GM19372 (cell line): Measurements from ENCODE around the gene DNAH17.

Experiments
- ATAC-seq: cut with Tn5 transposase; IDR thresholded peaks from one replicate; pipeline ENCODE4 v1.9.1; 2021; ENCODE audit warnings: mild to moderate bottlenecking, low read depth, moderate library complexity; ENCODE audit not compliant: unreplicated experiment

Gene DNAH17

DNA sequence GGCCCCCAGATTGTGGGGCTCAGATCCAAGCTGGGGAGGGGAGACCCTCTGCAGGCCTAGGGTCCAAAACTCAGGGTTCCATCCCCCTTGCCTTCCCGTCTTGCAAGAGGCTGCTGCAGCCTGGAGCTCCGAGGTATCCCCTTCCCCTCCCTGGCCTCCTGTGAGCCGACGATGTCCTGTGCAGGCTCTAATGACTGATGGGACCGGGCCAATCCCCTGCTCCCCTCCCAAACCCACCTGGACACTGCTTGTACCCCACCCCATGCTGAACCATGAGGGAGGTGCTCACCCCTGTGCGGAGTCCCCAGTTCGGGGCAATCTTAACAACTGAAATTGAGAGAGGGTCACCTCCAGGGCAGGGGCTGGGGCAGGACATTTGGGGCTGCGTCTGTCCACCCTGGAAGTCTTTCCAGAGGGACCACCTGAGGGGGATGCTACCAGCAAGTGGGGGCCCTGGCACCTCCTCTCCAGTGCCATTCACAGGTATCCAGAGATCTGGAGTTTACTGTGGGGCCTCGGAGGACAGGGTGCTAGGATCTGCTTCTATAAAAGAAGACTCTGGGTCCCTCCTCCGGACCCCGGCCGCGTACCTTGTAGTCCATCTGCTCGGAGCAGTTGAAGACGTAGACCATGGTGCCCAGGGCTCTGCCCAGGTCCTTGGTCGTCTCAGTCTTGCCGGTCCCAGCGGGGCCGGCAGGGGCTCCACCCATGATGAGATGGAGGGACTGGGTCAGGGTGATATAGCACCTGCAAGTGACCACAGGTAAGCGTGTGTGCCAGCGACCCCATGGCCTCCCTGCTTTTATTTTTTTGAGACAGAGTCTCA is 77.3 kb downstream of the DNAH17 start:
- no peak for ATAC-seq

DNA sequence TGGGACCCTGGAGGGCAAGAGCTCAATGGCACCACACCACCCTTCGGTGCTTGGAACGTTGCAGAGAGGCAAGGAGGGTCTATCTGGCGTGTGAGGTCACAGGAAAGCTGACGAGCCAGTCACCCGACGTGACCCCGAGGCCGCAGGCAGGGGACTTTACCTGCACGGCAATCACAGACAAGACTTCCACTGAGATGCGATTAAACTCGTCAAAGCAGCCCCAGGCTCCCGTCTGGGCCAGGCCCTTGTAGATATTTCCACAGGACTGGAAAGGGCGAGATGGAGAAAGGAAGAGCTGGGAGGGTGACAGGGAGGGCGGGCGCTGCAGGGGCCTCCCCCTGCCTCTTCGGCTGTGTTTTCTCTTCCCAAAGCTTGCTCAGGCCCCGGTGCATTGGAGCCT is 78.3 kb downstream of the DNAH17 start:
- ATAC-seq = no peak

DNA sequence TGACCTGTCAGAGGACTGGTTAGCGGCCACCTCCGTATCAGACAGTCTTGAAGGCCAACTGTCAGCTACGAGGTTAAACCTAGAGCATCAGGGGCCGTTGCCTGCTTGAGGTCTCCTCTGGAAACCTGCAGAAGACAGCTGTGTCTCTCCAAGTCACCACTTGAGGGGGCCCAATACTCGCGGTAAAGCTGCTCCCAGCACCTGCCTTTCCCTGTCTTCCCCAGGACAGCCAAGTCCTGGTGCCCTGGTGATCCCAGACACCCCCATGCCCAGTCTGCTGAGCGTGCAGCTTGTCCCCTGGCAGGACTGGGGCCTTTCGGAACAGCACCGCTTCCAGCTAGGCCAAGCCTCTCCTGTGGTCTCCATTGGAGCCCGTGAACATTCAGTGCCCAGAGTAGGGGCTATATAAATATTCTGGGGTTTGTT is 80.1 kb downstream of the DNAH17 start:
- no peak for ATAC-seq

DNA sequence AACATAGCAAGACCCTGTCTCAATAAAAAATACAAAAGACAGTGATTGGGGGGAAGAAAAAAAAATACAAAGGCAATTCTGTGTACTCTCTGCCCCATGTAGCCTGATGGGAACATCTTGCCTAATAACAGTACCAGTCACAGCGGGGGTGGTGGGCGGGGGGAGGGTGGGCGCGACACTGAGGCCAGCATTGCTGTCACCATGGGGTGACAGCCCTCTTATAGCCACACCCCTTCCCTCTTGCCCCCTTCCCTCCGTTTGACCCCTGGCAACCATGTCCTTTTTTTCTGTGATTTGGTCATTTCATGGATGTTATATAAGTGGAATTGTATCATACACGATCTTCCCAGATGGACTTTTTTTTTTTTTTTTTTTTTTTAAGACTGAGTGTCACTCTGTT is 80.9 kb downstream of the DNAH17 start:
- ATAC-seq = no peak

DNA sequence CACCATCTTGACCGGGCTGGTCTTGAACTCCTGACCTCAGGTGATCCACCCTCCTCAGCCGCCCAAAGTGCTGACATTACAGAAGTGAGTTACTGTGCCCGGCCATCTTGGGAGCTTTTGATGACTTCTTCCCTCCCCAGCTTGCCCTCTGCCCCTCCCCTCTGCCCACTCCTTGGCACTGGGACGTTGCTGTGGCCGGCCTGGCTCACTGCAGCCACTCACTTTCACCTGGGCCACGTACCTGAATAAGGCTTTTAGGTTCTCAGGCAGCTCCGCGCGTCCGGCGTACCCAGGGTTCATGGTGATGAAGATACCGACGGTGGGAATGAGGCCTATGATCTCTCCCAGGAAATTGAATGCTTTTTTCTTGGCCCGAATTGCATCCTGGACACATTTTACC is 81.6 kb downstream of the DNAH17 start:
- ATAC-seq = no peak

DNA sequence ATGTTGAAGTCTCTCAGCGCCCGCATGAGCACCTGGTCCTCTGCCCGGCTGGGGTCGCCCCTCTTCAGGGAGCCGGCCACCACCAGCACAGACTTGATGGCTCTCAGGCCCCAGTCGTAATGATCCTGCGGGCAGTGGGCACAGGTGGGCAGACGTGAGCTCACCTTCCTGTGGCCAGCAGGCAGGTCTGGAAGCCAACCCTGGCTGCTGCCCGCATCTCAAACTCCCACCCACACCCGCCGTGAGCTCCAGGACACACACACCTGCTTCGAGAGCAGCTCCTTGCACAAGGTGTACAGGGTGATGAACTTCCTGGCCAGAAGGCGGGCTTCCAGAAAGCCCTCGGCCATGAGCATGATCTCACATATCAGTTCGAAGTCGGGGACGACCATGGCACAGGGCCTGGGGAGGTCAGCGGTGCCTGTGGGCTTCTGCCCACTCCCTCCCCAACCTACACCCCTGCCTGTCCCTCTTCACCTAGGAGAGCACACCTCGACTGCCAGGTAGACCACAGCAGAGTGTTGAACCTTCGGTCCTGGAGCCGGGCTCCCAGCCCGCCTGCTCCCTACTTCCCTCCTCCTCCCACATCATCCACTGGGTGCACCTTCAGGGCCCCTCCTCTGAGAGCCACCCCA is 82.4 kb downstream of the DNAH17 start:
- no peak for ATAC-seq

DNA sequence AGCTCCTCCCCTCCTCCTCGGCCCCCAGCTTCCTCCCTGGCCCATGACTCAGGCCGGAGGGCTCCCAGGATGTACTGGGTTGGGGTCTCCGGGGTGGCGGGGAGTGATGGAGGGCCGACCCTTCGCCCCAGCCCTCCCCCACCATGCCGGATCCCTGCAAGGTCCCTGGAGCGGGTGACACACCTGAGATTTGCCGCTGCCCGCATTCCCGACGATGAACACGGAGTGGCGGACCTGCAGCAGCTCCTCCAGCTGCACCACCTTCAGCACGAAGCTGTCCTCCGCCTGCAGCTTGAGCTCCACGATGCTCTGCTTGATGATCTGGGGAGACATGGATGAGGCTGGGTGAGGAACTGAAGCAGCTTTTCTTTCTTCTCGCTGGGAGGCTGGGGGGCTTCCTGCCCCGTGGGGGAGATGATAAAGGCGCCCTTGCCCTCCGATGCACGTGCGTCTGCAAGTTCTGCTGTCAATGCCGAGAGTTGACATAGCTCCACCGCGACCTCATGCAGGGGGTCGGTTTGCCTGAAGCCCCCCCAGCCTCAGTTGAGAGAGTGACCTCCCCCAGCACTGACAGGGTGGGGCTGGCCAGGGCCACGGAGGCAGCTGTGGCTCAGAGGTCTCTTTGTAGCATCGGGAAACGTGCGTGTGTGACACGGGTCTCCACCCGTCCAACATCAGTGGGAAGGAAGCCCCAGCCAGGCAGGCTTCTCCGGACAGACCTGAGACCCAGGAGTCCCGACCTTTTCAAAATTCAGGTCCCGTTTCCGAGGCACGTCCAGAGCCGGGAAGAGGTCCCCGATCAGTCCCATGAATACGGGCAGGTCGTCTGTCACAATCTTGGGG is 83.1 kb downstream of the DNAH17 start:
- no peak for ATAC-seq

DNA sequence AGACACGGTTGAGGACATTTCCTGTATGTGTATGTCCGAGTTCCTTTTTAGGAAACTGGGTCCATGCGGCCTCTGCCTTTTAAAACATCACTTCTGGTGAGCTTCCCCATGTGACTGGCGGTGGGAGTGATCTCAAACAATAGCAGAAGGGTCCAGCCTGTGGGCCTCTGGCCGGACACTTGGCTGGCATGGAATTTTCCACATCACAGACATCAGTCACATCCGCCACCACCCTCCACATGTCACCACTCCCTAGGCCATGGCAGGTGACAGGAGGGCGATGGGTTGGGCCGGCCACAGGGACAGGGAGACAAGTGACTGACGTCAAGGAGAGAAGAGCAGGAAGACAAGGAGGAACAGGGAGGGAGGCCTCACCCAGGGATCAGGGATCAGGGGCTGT is 83.7 kb downstream of the DNAH17 start:
- ATAC-seq = no peak

DNA sequence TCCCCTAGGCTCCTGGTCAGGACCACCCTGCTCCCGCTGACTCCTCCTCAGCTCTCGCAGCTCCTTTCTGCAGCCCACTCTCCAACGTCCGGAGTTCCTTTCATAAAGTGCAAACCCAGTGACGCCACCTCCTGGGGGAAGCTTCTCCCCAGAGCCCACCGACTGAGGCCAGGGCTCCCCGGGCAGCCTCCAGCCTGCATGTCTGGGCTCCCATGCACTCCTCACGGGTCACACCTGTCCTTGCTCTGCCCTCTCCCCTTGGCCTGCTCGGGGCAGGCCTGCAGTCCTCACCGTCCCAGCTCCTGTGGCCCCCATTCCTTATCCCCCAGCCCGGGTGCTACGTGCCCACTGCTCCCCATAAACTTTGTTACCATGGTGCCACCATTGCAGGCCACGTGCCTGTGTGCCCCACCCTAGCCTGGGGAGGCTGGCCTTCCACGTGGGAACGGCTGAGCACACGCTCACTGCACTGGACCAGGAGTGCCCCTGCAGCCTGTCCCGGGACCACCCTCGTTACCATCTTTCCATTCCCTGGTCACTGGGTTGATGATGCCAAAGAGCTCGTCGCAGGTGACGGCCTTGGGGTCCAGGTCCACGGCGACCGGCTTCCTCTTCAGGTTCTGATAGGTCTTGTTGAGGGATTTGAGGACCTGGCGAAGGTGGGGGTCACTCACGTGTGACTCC is 84.9 kb downstream of the DNAH17 start:
- no peak for ATAC-seq

DNA sequence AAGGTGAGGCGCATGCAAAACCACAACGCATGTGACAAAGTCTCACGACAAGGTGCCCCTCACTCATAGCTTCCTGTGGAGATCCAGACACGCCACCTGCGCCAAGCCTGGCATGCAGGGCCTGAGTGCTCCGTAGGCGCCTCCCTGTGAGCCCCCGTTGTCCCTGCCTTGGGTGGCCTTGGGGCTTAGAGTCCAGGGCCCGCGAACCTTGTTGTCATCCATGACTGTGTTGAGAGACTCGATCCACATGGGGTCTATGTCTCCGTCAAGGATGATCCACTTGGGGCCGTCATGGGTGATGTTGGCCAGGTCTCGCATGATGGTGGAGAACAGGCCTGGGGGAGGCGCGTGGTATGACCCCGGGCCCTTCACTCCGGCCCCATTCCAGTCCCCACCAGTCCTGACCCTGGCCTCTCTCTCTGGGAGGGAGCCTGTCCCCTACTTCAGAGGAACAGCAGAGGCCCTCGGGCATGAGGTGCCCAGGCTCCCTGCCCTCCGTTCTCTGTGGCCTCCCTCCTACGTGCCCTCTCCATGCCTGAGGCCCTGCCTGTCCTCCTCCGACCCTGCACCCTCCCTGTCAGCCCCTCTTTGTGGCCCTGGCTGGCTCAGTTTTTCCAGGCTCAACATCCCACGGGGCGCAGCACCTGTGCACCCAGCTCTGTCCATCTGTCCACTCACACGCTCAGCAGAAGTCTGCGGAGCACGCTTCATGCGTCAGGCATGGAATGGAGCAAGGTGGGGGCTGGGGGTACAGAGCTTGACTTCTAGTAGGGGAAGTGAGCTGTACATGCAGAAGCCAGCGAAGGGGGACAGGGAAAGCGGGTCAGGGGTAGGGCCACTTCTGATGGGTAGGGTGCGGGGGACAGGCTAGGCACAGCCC is 85.7 kb downstream of the DNAH17 start:
- ATAC-seq = no peak

DNA sequence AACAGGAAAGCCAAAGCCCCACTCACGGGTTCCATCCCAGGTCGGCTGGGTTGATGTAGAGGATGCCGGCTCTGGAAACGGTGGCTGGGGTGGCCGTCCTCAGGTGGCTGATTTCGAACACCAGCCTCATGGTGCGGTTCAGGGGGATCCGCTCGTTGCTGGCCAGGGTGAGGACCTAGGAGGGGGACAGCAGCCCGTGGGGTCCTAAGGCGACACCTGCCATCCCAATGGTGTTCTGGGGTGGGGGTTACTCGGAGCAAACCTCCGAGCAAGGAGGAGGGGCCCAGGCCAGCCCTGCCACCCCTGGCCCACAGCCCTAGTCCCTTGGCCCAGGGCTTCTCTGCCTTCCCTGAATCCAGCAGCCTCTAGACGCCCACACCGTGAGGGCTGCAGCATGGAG is 86.5 kb downstream of the DNAH17 start:
- no peak for ATAC-seq

DNA sequence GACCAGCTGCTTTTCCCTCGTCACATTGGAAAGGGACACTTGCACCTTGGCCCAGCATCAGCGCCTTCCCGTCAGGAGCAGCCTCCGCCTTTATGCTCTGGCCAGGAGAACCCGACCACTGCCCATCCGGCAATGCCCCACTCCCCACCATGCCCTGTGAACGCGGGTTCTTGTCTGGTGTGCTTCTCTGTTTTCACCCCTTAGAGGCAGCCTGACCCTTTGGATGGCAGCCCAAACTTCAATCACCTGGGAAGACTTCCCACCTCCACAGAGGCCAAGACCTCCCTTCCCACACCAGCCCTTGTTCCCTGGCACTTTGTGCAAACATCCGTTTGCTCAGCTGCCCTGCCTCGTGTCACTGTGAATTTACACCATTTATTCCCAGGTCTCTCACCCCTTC is 87.0 kb downstream of the DNAH17 start:
- ATAC-seq = no peak

DNA sequence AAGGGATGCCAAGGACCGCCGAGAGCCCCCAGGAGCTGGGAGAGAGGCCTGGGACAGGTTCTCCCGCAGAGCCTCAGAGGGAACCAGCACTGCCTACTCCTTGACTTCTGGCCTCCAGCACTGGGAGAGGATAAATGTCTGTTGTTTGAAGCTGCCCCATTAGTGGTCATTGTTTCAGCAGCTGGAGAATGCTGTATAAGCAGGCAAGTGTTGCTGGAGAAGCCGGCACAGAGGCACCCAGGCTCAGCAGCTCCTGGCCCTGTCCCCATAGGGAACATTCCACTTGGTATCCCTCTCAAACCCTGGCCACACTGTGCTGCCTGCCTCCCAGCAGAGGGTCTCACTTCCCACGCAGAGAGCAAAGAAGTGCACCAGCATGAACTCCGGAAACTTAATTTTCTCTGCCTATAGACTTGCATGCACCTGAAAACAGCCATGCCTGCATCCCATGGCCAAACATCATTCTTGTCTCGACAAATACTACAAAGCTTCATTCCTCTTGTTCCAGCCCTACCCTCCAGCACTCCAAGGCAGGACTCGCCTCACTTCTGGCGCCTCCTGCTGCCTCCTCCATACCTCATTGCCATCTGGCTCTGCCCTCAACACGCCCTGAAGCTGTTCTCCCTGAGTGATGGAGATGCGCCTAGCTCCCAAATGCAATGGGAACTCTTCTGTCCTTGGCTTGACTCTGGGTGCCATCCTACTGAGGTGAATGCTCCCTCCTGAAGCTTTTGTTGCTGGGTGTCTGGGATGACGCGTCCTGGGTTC is 88.1 kb downstream of the DNAH17 start:
- ATAC-seq = no peak

DNA sequence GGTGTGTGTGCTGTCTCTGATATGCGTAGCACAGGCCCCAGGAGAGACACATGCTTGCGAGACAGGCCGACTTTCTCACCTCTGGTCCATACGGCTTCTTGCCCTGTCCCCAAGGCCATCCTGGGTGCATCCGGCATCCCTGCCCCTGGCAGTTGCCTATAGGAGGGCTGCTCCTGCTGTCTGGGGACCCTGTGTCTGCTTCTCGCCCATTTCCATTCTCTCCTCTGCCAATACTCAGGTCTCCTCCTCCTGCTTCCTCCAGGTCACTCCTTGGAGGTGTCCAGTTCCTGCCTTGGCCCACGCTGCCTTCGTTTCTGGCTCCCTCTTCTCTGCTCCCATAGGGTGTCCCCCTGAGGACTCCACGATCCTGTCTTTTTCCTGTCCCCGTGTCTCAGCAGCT is 89.0 kb downstream of the DNAH17 start:
- ATAC-seq = no peak

DNA sequence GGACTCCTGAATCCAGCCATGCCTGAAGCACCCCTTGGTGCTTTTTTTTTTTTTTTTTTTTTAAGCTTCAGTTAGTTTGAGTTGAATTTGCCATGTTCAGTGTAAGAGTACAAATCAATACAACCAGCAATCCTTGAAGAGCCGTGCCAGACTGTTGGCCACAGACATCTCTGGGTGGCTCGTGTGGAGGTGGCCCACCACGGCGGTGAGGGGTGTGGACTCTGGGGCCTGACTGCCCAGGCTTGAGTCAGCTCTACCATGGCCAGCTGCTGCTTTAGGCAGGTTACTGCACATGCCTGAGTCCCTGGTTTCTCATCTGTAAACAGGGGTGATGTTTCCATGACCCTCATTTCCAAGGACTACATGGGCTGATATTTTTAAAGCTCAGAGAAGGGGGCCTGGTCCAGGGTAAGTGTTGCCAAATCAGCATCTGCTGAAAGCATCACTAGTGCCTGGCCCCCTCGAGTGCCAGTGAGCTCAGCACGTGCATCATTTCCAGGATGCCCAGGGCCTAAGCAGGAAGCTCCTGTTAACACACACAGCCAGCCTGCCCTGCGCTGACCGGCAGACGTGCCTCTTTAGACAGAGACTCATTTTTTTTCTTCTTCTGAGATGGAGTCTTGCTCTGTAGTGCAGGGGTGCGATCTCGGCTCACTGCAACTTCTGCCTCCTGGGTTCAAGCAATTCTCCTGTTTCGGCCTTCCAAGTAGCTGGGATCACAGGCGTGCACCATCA is 90.1 kb downstream of the DNAH17 start:
- no peak for ATAC-seq

DNA sequence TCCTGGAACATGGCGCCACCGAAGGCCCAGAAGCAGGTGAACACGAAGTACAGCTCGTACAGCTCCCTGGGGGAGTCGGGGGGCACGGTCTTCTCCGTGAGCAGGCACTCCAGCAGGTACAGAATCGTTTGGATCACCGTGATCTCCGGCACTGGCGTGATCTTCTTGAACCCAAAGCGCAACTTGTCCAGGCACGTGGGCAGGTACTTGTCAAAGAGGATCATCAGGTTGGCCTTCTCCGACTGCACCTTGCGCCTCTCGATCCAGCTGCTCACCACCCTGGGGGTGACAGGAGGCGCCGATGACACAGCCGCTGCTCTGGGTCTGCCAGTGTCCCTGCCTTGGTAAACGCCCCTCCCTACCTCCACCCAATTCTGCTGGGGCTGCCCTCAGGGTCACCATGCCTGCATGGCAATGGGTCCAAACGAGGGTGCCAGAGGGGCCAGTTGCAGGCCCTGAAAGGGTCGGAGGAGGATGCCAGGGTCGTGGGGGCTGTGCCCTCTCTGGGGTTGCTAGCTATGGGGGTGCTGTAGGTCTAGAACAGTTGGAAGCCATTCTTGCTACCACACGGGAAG is 90.9 kb downstream of the DNAH17 start:
- no peak for ATAC-seq

DNA sequence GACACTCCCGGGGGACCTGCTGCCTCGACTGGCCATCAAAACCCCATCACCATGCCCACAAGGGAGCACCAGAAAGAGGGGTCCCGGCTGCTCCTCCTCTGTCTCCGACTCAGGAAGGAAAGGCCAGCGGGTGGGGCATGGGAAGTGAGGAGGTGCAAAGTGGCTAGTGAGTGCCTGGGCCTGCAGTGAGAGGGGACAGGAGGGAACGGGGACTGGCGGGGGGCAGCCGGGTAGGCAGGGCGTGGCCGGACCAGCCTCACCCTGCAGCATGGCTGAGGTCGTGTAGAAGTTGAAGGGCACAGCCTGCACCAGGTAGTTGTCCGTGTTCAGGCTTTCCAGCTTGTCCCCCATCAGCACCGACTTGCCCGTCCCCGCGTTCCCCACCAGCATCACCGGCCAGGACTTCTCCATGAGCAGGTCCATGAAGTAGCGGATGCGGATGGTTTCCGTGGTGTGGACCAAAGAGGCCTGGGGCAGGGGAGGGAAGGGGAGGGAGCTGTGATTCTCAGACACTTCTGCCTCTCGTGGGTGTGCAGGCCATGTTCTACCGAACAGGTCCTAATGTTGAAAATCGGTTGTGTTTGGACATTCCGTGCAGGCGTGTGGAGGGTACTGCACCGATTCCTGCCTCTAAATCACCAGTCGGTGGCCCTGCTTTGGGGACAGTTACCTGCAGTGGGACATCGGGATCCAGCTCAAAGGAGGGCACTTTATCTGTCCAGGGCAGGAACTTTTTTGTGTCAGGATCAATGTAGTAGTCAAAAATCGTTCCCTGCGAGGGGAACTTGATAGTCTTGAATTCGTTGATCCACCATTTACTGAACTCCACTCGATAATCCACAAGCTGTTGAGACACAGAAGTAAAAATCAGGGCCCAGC is 91.7 kb downstream of the DNAH17 start:
- ATAC-seq = no peak
